H1 (cell line): ENCODE results near the gene SRSF12. TPM values are rescaled to one million over a fixed set of nuclear protein-coding genes. Genes with fewer than 3 reads are reported as not detected.

Experiments
- CTCF ChIA-PET: fragments of 300-600 bp; sonication (Branson Sonifier 250); formaldehyde crosslinking; loops from one replicate; lab custom pipeline; 2021; ENCODE audit not compliant: partially characterized antibody; lab: Charles Lee
- POLR2A ChIA-PET: fragments of 300-600 bp; sonication (Branson Sonifier 250); formaldehyde crosslinking; loops from one replicate; lab custom pipeline; 2021; ENCODE audit warnings: inconsistent platforms; ENCODE audit not compliant: partially characterized antibody; lab: Charles Lee
- DNase-seq, 2 experiments: peaks; one replicate each; pipeline versions ENCODE4 v3.0.0 to v3.0.0-alpha.2; 2010 to 2022; ENCODE audit warnings: low spot score in 2 of 2, low read depth in 1 of 2, mixed read lengths in 1 of 2
- FAIRE-seq: peaks from 2 replicates; lab custom pipeline; 2011; peaks lifted over from hg19 to GRCh38; lab: Jason Lieb, UNC
- H2AFZ ChIP-seq: 2 replicates; pipeline ENCODE4 v1.8.1; 2012; ENCODE audit warnings: low read length, inconsistent platforms
- H2AK5ac ChIP-seq: 2 replicates; pipeline ENCODE4 v1.6.1; 2013; ENCODE audit warnings: low read depth, low read length
- H2BK120ac ChIP-seq: replicated peaks from 2 replicates; pipeline ENCODE3; 2013; ENCODE audit warnings: low read depth, low read length, inconsistent platforms
- H2BK12ac ChIP-seq: 2 replicates; pipeline ENCODE4 v1.6.1; 2013; ENCODE audit warnings: low read depth, low read length
- H2BK15ac ChIP-seq: 2 replicates; pipeline ENCODE4 v1.6.1; 2013; ENCODE audit warnings: low read length
- H2BK20ac ChIP-seq: 2 replicates; pipeline ENCODE4 v1.6.1; 2013; ENCODE audit warnings: low read length
- H2BK5ac ChIP-seq: 2 replicates; pipeline ENCODE4 v1.6.1; 2013; ENCODE audit warnings: low read depth, low read length
- H3K14ac ChIP-seq: 2 replicates; pipeline ENCODE4 v1.6.1; 2013; ENCODE audit warnings: inconsistent platforms; ENCODE audit not compliant: insufficient read length
- H3K18ac ChIP-seq: 2 replicates; pipeline ENCODE4 v1.6.1; 2013; ENCODE audit warnings: low read length; ENCODE audit errors: extremely low read depth
- H3K23ac ChIP-seq: 2 replicates; pipeline ENCODE4 v1.6.1; 2013; ENCODE audit warnings: inconsistent platforms; ENCODE audit not compliant: insufficient read length
- H3K23me2 ChIP-seq: 2 replicates; pipeline ENCODE4 v1.6.1; 2013; ENCODE audit warnings: low read depth, low read length
- H3K27ac ChIP-seq: 2 replicates; pipeline ENCODE4 v1.6.1; 2011; ENCODE audit warnings: low read depth, low read length, inconsistent platforms
- H3K27me3 ChIP-seq, 4 experiments: replicated peaks in 1 of 4; 1 replicate in 1 of 4; 2 replicates in 3 of 4; pipeline versions ENCODE4 v1.6.1 to v1.8.1; 2011 to 2013; ENCODE audit warnings: low read length in 3 of 4, mild to moderate bottlenecking in 3 of 4, inconsistent platforms in 2 of 4, mixed read lengths in 2 of 4, moderate library complexity in 1 of 4; ENCODE audit not compliant: control insufficient read depth in 3 of 4, insufficient read depth in 3 of 4; ENCODE audit errors: extremely low read depth in 1 of 4
- H3K36me3 ChIP-seq, 4 experiments: 2 replicates each; pipeline versions ENCODE4 v1.6.1 to v1.8.1; 2011 to 2013; ENCODE audit warnings: mild to moderate bottlenecking in 4 of 4, low read length in 3 of 4, moderate library complexity in 2 of 4, control low read depth in 1 of 4, inconsistent platforms in 1 of 4; ENCODE audit not compliant: insufficient read depth in 4 of 4, control insufficient read depth in 2 of 4
- H3K4ac ChIP-seq: replicated peaks from 2 replicates; pipeline ENCODE3; 2013; ENCODE audit warnings: low read length, low read depth, mixed read lengths, inconsistent platforms; ENCODE audit not compliant: insufficient read length
- H3K4me1 ChIP-seq, 4 experiments: replicated peaks in 1 of 4; 1 replicate in 1 of 4; 2 replicates in 3 of 4; pipeline versions ENCODE4 v1.6.1 to v1.8.1; 2011 to 2013; ENCODE audit warnings: low read length in 3 of 4, inconsistent platforms in 2 of 4, mixed read lengths in 1 of 4; ENCODE audit not compliant: insufficient read depth in 4 of 4, control insufficient read depth in 3 of 4
- H3K4me2 ChIP-seq, 2 experiments: 2 replicates each; pipeline versions ENCODE4 v1.6.1 to v1.8.1; 2011 to 2013; ENCODE audit warnings: low read depth in 2 of 2, low read length in 2 of 2, control low read depth in 1 of 2, inconsistent platforms in 1 of 2, mild to moderate bottlenecking in 1 of 2; ENCODE audit not compliant: insufficient read depth in 1 of 2
- H3K4me3 ChIP-seq, 4 experiments: fragments of 200-600, 300-600 bp in 1 of 4; sonication (generic), shearing (Covaris generic), sonication (Bioruptor Twin) in 1 of 4; 2 replicates each; pipeline versions ENCODE4 v1.5.1 to v1.8.1; 2011 to 2016; ENCODE audit warnings: low read length in 4 of 4, low read depth in 3 of 4, control low read depth in 2 of 4, inconsistent platforms in 2 of 4, mild to moderate bottlenecking in 2 of 4, mixed read lengths in 1 of 4, moderate library complexity in 1 of 4; ENCODE audit not compliant: insufficient read depth in 2 of 4; ENCODE audit errors: extremely low read depth in 1 of 4
- H3K56ac ChIP-seq: replicated peaks from 2 replicates; pipeline ENCODE3; 2013; ENCODE audit warnings: low read depth, mild to moderate bottlenecking, mixed read lengths, low read length, inconsistent platforms; ENCODE audit not compliant: insufficient read length
- H3K79me1 ChIP-seq: 2 replicates; pipeline ENCODE4 v1.6.1; 2013; ENCODE audit warnings: low read depth, low read length, control low read depth
- H3K79me2 ChIP-seq, 2 experiments: 2 replicates each; pipeline versions ENCODE4 v1.6.1 to v1.8.1; 2012 to 2013; ENCODE audit warnings: low read length in 2 of 2, mild to moderate bottlenecking in 2 of 2, inconsistent platforms in 1 of 2; ENCODE audit not compliant: insufficient read depth in 2 of 2, control insufficient read depth in 1 of 2
- H3K9ac ChIP-seq, 4 experiments: replicated peaks in 1 of 4; 1 replicate in 1 of 4; 2 replicates in 3 of 4; pipeline versions ENCODE4 v1.6.1 to v1.8.1; 2011 to 2013; ENCODE audit warnings: low read depth in 3 of 4, low read length in 3 of 4, control low read depth in 2 of 4, mild to moderate bottlenecking in 2 of 4, moderate library complexity in 2 of 4, inconsistent platforms in 1 of 4; ENCODE audit errors: extremely low read depth in 1 of 4
- H3K9me3 ChIP-seq, 2 experiments: 2 replicates each; pipeline versions ENCODE4 v1.6.1 to v1.8.1; 2012 to 2013; ENCODE audit warnings: mild to moderate bottlenecking in 2 of 2, moderate library complexity in 2 of 2, control low read depth in 1 of 2, inconsistent platforms in 1 of 2, low read depth in 1 of 2, low read length in 1 of 2, mixed read lengths in 1 of 2; ENCODE audit not compliant: insufficient read depth in 2 of 2
- H4K20me1 ChIP-seq, 2 experiments: replicated peaks in 1 of 2; 2 replicates each; pipeline versions ENCODE3 to v1.8.1; 2011 to 2013; ENCODE audit warnings: inconsistent platforms in 2 of 2, low read length in 2 of 2, mild to moderate bottlenecking in 1 of 2; ENCODE audit not compliant: insufficient read depth in 2 of 2, control insufficient read depth in 1 of 2
- H4K5ac ChIP-seq: 2 replicates; pipeline ENCODE4 v1.6.1; 2013; ENCODE audit warnings: low read length, low read depth, mixed read lengths, inconsistent platforms; ENCODE audit not compliant: insufficient read length
- H4K8ac ChIP-seq: 2 replicates; pipeline ENCODE4 v1.8.0; 2013; ENCODE audit warnings: mild to moderate bottlenecking, moderate library complexity, low read length, inconsistent platforms; ENCODE audit not compliant: insufficient read depth; ENCODE audit errors: extremely low read depth
- H4K91ac ChIP-seq: replicated peaks from 2 replicates; pipeline ENCODE3; 2013; ENCODE audit warnings: low read length, mixed read lengths, inconsistent platforms; ENCODE audit not compliant: insufficient read length
- BACH1 ChIP-seq: IDR thresholded peaks from 2 replicates; pipeline ENCODE4 v1.6.1; 2012; ENCODE audit warnings: low read length, improper control_type of control experiment
- BCL11A ChIP-seq, 2 experiments: IDR thresholded peaks; one replicate each; pipeline ENCODE4 v1.6.1; 2011; ENCODE audit warnings: low read depth in 2 of 2, low read length in 2 of 2, mild to moderate bottlenecking in 2 of 2
- CEBPB ChIP-seq: IDR thresholded peaks from 2 replicates; pipeline ENCODE4 v1.6.1; 2012; ENCODE audit warnings: low read depth, low read length
- GTF2F1 ChIP-seq: IDR thresholded peaks from 2 replicates; pipeline ENCODE4 v1.6.1; 2012; ENCODE audit warnings: low read depth, low read length, improper control_type of control experiment, borderline replicate concordance
- KDM1A ChIP-seq: fragments of 200-600, 300-600 bp; sonication (generic); IDR thresholded peaks from 2 replicates; pipeline ENCODE4 v1.7.1; 2016; ENCODE audit warnings: mild to moderate bottlenecking, low read length, borderline replicate concordance
- NRF1 ChIP-seq: IDR thresholded peaks from 2 replicates; pipeline ENCODE4 v1.6.1; 2011; ENCODE audit warnings: mild to moderate bottlenecking, low read depth, low read length, improper control_type of control experiment
- RXRA ChIP-seq: IDR thresholded peaks from 2 replicates; pipeline ENCODE4 v1.6.1; 2011; ENCODE audit warnings: low read depth, mild to moderate bottlenecking, low read length, moderate library complexity; ENCODE audit not compliant: insufficient read depth
- SRF ChIP-seq: IDR thresholded peaks from 2 replicates; pipeline ENCODE4 v1.6.1; 2011; ENCODE audit warnings: mild to moderate bottlenecking, low read depth, low read length, moderate library complexity
- ZNF274 ChIP-seq: IDR thresholded peaks from 2 replicates; pipeline ENCODE4 v1.7.0; 2012; ENCODE audit warnings: low read length, borderline replicate concordance; ENCODE audit errors: extremely low read depth
- WGBS, 2 experiments: shearing (Covaris generic) in 1 of 2; methylation state at CpG; one replicate each; pipeline versions ENCODE4 v1.1.6 to v1.1.7; 2013 to 2015; ENCODE audit warnings: low lambda C conversion rate in 2 of 2, mixed read lengths in 2 of 2, inconsistent platforms in 1 of 2, low coverage in 1 of 2, missing lambda C conversion rate in 1 of 2; ENCODE audit not compliant: insufficient replicate concordance in 2 of 2, insufficient coverage in 1 of 2, insufficient read length in 1 of 2; ENCODE audit errors: extremely low coverage in 1 of 2, missing lambda C conversion rate in 1 of 2; 5-methylcytosine and 5-hydroxymethylcytosine counted together
- polyA plus RNA-seq, 7 experiments: library from polyadenylated mRNA; depleted of rRNA in 3 of 7; stranded (reverse) in 5 of 7; unstranded in 2 of 7; fragments of >200 nt in 5 of 7; fragments of 200-250 nt in 2 of 7; gene quantifications; 1 replicate in 5 of 7; 2 replicates in 1 of 7; 4 replicates in 1 of 7; pipeline versions ENCODE4 v1.2.1 to v1.2.3, GENCODE V29; 2011 to 2013; ENCODE audit warnings: missing spikeins in 2 of 7, mixed read lengths in 2 of 7
- total RNA-seq: library from RNA; stranded (reverse); fragmentation: NEBNext Ultra II Directional; extraction: Animal tissue kit (Norgen Biotek cat#: 25700); gene quantifications from 2 replicates; pipeline ENCODE4 v1.2.1, GENCODE V29; 2021
- TF ChIP-seq, protein P1 (sequence below): IDR thresholded peaks from 2 replicates; pipeline ENCODE4 v1.6.1; 2012; ENCODE audit warnings: inconsistent platforms
- TF ChIP-seq, protein P2 (sequence below): IDR thresholded peaks from 2 replicates; pipeline ENCODE4 v1.6.1; 2012; ENCODE audit warnings: inconsistent platforms

The SRSF12 gene
- total and polyA plus RNA-seq, 2 of the 8 experiments (the other 6 are each of a cell fraction or from before 2014, with no cell fraction given): 2.6 to 4.2 TPM

DNA sequence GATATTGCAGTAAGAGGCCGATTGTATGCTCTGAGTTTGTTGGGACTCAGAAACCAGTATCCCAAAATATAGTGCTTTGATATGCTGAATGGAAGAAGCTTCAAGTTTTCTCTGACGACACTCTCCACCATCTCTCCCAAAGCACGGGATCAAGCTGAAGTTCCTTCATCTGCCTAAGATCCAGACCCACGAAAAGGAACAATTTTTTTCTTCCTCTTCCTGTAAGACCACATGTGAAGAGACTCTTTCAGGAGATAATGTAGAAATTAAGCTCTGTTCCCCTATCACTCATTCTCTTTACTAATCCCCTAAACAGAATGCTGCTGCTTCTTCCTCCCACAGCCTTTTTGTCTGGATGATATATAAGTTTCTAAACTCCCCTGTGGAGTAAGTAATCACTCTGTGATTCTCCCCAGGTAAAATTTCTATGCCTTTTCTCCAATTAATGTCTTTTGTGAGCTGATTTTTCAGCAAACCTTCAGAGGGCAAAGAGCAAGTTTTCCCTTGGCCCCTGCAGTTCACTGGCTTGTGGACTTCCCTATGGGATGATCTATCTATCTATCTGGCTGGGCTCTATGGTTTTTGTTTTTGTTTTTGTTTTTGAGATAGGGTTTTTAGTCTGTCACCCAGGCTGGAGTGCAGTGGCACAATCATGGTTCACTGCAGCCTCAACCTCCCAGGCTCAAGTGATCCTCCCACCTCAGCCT lies 50.8 kb downstream of the SRSF12 start:
- no peak overlapping the region for H3K9ac ChIP-seq
- H3K79me1 ChIP-seq: no peaks in the 10 kb centered on the region
- H3K4ac ChIP-seq: no peak overlapping the region
- no peak overlapping the region for H4K5ac ChIP-seq
- no peak overlapping the region for H3K23ac ChIP-seq
- no peak overlapping the region for H3K18ac ChIP-seq
- DNase-seq (no peak), FAIRE-seq (no peak)
- H2AK5ac ChIP-seq: no peak overlapping the region
- no peak overlapping the region for H4K91ac ChIP-seq
- no peak overlapping the region for H3K56ac ChIP-seq
- H3K4me1 ChIP-seq: no peaks in the 10 kb centered on the region
- no peak overlapping the region for H2BK12ac ChIP-seq
- no peak overlapping the region for H2BK120ac ChIP-seq
- no peaks in the 10 kb centered on the region for H3K36me3 ChIP-seq
- H3K9me3 ChIP-seq: peaks cover 0 to 2% of the 10 kb centered on the region in 2 experiments; a peak in 1 of 4 replicates
- H3K4me2 ChIP-seq: no peak overlapping the region
- no peak overlapping the region for H3K14ac ChIP-seq
- H3K4me3 ChIP-seq: no peak overlapping the region
- no peak overlapping the region for H2BK5ac ChIP-seq
- no peaks in the 10 kb centered on the region for H3K27me3 ChIP-seq
- WGBS, 2 experiments: 82% methylated on average over 4 of the region's 4 CpGs; no CpG with 5 or more reads in 1 of the 2 experiments
- H4K20me1 ChIP-seq: no peaks in the 10 kb centered on the region
- POLR2A ChIA-PET: interaction anchor here (0.8 to 1.5 kb wide), 2 partner anchors 13 to 23 kb away, joined by 3 to 5 read pairs; partner anchors contain the start of gene PNRC1
- H2BK20ac ChIP-seq: no peak overlapping the region
- no peak overlapping the region for H4K8ac ChIP-seq
- H3K27ac ChIP-seq: no peak overlapping the region
- H2AFZ ChIP-seq: peak overlapping the region; percentile 14
- CTCF ChIA-PET: interaction anchor here (1.0 to 1.6 kb wide), 6 partner anchors 12 to 215 kb away, joined by 3 to 4 read pairs (median 3); partner anchors contain the start of gene PNRC1
- H3K23me2 ChIP-seq: no peaks in the 10 kb centered on the region
- H2BK15ac ChIP-seq: no peak overlapping the region
- no peaks in the 10 kb centered on the region for H3K79me2 ChIP-seq
- TF ChIP-seq RXRA (no peak), CEBPB (no peak), SRF (no peak), BCL11A (IDR thresholded peaks at IDR 0.05; ENCODE audit: low read depth in 2 of 2, low read length in 2 of 2) (no peak), BACH1 (no peak), GTF2F1 (no peak), ZNF274 (no peak), NRF1 (no peak), KDM1A (no peak)
- TF ChIP-seq, protein P1, sequence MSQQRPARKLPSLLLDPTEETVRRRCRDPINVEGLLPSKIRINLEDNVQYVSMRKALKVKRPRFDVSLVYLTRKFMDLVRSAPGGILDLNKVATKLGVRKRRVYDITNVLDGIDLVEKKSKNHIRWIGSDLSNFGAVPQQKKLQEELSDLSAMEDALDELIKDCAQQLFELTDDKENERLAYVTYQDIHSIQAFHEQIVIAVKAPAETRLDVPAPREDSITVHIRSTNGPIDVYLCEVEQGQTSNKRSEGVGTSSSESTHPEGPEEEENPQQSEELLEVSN: no peak
- TF ChIP-seq, protein P2, sequence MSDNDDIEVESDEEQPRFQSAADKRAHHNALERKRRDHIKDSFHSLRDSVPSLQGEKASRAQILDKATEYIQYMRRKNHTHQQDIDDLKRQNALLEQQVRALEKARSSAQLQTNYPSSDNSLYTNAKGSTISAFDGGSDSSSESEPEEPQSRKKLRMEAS: no peak
